H1 (cell line): Measurements from ENCODE around the gene CADM1. TPM values are rescaled to one million over a fixed set of nuclear protein-coding genes. Genes with fewer than 3 reads are reported as not detected.

ENCODE experiments used
- CTCF ChIA-PET: fragments of 300-600 bp; sonication (Branson Sonifier 250); formaldehyde crosslinking; loops from one replicate; lab custom pipeline; 2021; ENCODE audit not compliant: partially characterized antibody; lab: Charles Lee
- POLR2A ChIA-PET: fragments of 300-600 bp; sonication (Branson Sonifier 250); formaldehyde crosslinking; loops from one replicate; lab custom pipeline; 2021; ENCODE audit warnings: inconsistent platforms; ENCODE audit not compliant: partially characterized antibody; lab: Charles Lee
- DNase-seq, 2 experiments: peaks; one replicate each; pipeline versions ENCODE4 v3.0.0 to v3.0.0-alpha.2; 2010 to 2022; ENCODE audit warnings: low spot score in 2 of 2, low read depth in 1 of 2, mixed read lengths in 1 of 2
- FAIRE-seq: peaks from 2 replicates; lab custom pipeline; 2011; peaks lifted over from hg19 to GRCh38; lab: Jason Lieb, UNC
- H2AFZ ChIP-seq: 2 replicates; pipeline ENCODE4 v1.8.1; 2012; ENCODE audit warnings: low read length, inconsistent platforms
- H2AK5ac ChIP-seq: 2 replicates; pipeline ENCODE4 v1.6.1; 2013; ENCODE audit warnings: low read depth, low read length
- H2BK120ac ChIP-seq: replicated peaks from 2 replicates; pipeline ENCODE3; 2013; ENCODE audit warnings: low read depth, low read length, inconsistent platforms
- H2BK12ac ChIP-seq: 2 replicates; pipeline ENCODE4 v1.6.1; 2013; ENCODE audit warnings: low read depth, low read length
- H2BK15ac ChIP-seq: 2 replicates; pipeline ENCODE4 v1.6.1; 2013; ENCODE audit warnings: low read length
- H2BK20ac ChIP-seq: 2 replicates; pipeline ENCODE4 v1.6.1; 2013; ENCODE audit warnings: low read length
- H2BK5ac ChIP-seq: 2 replicates; pipeline ENCODE4 v1.6.1; 2013; ENCODE audit warnings: low read depth, low read length
- H3K14ac ChIP-seq: 2 replicates; pipeline ENCODE4 v1.6.1; 2013; ENCODE audit warnings: inconsistent platforms; ENCODE audit not compliant: insufficient read length
- H3K18ac ChIP-seq: 2 replicates; pipeline ENCODE4 v1.6.1; 2013; ENCODE audit warnings: low read length; ENCODE audit errors: extremely low read depth
- H3K23ac ChIP-seq: 2 replicates; pipeline ENCODE4 v1.6.1; 2013; ENCODE audit warnings: inconsistent platforms; ENCODE audit not compliant: insufficient read length
- H3K23me2 ChIP-seq: 2 replicates; pipeline ENCODE4 v1.6.1; 2013; ENCODE audit warnings: low read depth, low read length
- H3K27ac ChIP-seq: 2 replicates; pipeline ENCODE4 v1.6.1; 2011; ENCODE audit warnings: low read depth, low read length, inconsistent platforms
- H3K27me3 ChIP-seq, 4 experiments: replicated peaks in 1 of 4; 1 replicate in 1 of 4; 2 replicates in 3 of 4; pipeline versions ENCODE4 v1.6.1 to v1.8.1; 2011 to 2013; ENCODE audit warnings: low read length in 3 of 4, mild to moderate bottlenecking in 3 of 4, inconsistent platforms in 2 of 4, mixed read lengths in 2 of 4, moderate library complexity in 1 of 4; ENCODE audit not compliant: control insufficient read depth in 3 of 4, insufficient read depth in 3 of 4; ENCODE audit errors: extremely low read depth in 1 of 4
- H3K36me3 ChIP-seq, 4 experiments: 2 replicates each; pipeline versions ENCODE4 v1.6.1 to v1.8.1; 2011 to 2013; ENCODE audit warnings: mild to moderate bottlenecking in 4 of 4, low read length in 3 of 4, moderate library complexity in 2 of 4, control low read depth in 1 of 4, inconsistent platforms in 1 of 4; ENCODE audit not compliant: insufficient read depth in 4 of 4, control insufficient read depth in 2 of 4
- H3K4ac ChIP-seq: replicated peaks from 2 replicates; pipeline ENCODE3; 2013; ENCODE audit warnings: low read length, low read depth, mixed read lengths, inconsistent platforms; ENCODE audit not compliant: insufficient read length
- H3K4me1 ChIP-seq, 4 experiments: replicated peaks in 1 of 4; 1 replicate in 1 of 4; 2 replicates in 3 of 4; pipeline versions ENCODE4 v1.6.1 to v1.8.1; 2011 to 2013; ENCODE audit warnings: low read length in 3 of 4, inconsistent platforms in 2 of 4, mixed read lengths in 1 of 4; ENCODE audit not compliant: insufficient read depth in 4 of 4, control insufficient read depth in 3 of 4
- H3K4me2 ChIP-seq, 2 experiments: 2 replicates each; pipeline versions ENCODE4 v1.6.1 to v1.8.1; 2011 to 2013; ENCODE audit warnings: low read depth in 2 of 2, low read length in 2 of 2, control low read depth in 1 of 2, inconsistent platforms in 1 of 2, mild to moderate bottlenecking in 1 of 2; ENCODE audit not compliant: insufficient read depth in 1 of 2
- H3K4me3 ChIP-seq, 4 experiments: fragments of 200-600, 300-600 bp in 1 of 4; sonication (generic), shearing (Covaris generic), sonication (Bioruptor Twin) in 1 of 4; 2 replicates each; pipeline versions ENCODE4 v1.5.1 to v1.8.1; 2011 to 2016; ENCODE audit warnings: low read length in 4 of 4, low read depth in 3 of 4, control low read depth in 2 of 4, inconsistent platforms in 2 of 4, mild to moderate bottlenecking in 2 of 4, mixed read lengths in 1 of 4, moderate library complexity in 1 of 4; ENCODE audit not compliant: insufficient read depth in 2 of 4; ENCODE audit errors: extremely low read depth in 1 of 4
- H3K56ac ChIP-seq: replicated peaks from 2 replicates; pipeline ENCODE3; 2013; ENCODE audit warnings: low read depth, mild to moderate bottlenecking, mixed read lengths, low read length, inconsistent platforms; ENCODE audit not compliant: insufficient read length
- H3K79me1 ChIP-seq: 2 replicates; pipeline ENCODE4 v1.6.1; 2013; ENCODE audit warnings: low read depth, low read length, control low read depth
- H3K79me2 ChIP-seq, 2 experiments: 2 replicates each; pipeline versions ENCODE4 v1.6.1 to v1.8.1; 2012 to 2013; ENCODE audit warnings: low read length in 2 of 2, mild to moderate bottlenecking in 2 of 2, inconsistent platforms in 1 of 2; ENCODE audit not compliant: insufficient read depth in 2 of 2, control insufficient read depth in 1 of 2
- H3K9ac ChIP-seq, 4 experiments: replicated peaks in 1 of 4; 1 replicate in 1 of 4; 2 replicates in 3 of 4; pipeline versions ENCODE4 v1.6.1 to v1.8.1; 2011 to 2013; ENCODE audit warnings: low read depth in 3 of 4, low read length in 3 of 4, control low read depth in 2 of 4, mild to moderate bottlenecking in 2 of 4, moderate library complexity in 2 of 4, inconsistent platforms in 1 of 4; ENCODE audit errors: extremely low read depth in 1 of 4
- H3K9me3 ChIP-seq, 2 experiments: 2 replicates each; pipeline versions ENCODE4 v1.6.1 to v1.8.1; 2012 to 2013; ENCODE audit warnings: mild to moderate bottlenecking in 2 of 2, moderate library complexity in 2 of 2, control low read depth in 1 of 2, inconsistent platforms in 1 of 2, low read depth in 1 of 2, low read length in 1 of 2, mixed read lengths in 1 of 2; ENCODE audit not compliant: insufficient read depth in 2 of 2
- H4K20me1 ChIP-seq, 2 experiments: replicated peaks in 1 of 2; 2 replicates each; pipeline versions ENCODE3 to v1.8.1; 2011 to 2013; ENCODE audit warnings: inconsistent platforms in 2 of 2, low read length in 2 of 2, mild to moderate bottlenecking in 1 of 2; ENCODE audit not compliant: insufficient read depth in 2 of 2, control insufficient read depth in 1 of 2
- H4K5ac ChIP-seq: 2 replicates; pipeline ENCODE4 v1.6.1; 2013; ENCODE audit warnings: low read length, low read depth, mixed read lengths, inconsistent platforms; ENCODE audit not compliant: insufficient read length
- H4K8ac ChIP-seq: 2 replicates; pipeline ENCODE4 v1.8.0; 2013; ENCODE audit warnings: mild to moderate bottlenecking, moderate library complexity, low read length, inconsistent platforms; ENCODE audit not compliant: insufficient read depth; ENCODE audit errors: extremely low read depth
- H4K91ac ChIP-seq: replicated peaks from 2 replicates; pipeline ENCODE3; 2013; ENCODE audit warnings: low read length, mixed read lengths, inconsistent platforms; ENCODE audit not compliant: insufficient read length
- CBX8 ChIP-seq: fragments of 300-800, 300-1000 bp; sonication (generic); IDR thresholded peaks from 2 replicates; pipeline ENCODE4 v1.7.1; 2016; ENCODE audit warnings: low read depth, low read length, borderline replicate concordance
- HDAC2 ChIP-seq, 2 experiments: fragments of 300-600 bp in 1 of 2; sonication (generic) in 1 of 2; IDR thresholded peaks; 2 replicates each; pipeline ENCODE4 v1.6.1; 2011 to 2012; ENCODE audit warnings: low read depth in 2 of 2, low read length in 2 of 2, mild to moderate bottlenecking in 2 of 2, moderate library complexity in 2 of 2, borderline replicate concordance in 1 of 2, inconsistent platforms in 1 of 2
- JUN ChIP-seq: IDR thresholded peaks from 2 replicates; pipeline ENCODE4 v1.6.1; 2011; ENCODE audit warnings: low read depth, mild to moderate bottlenecking, improper control_type of control experiment, low read length
- KDM4A ChIP-seq: IDR thresholded peaks from one replicate; pipeline ENCODE4 v1.7.1; 2012; ENCODE audit warnings: low read depth, mild to moderate bottlenecking, moderate library complexity, low read length, inconsistent platforms; ENCODE audit not compliant: severe bottlenecking
- NRF1 ChIP-seq: IDR thresholded peaks from 2 replicates; pipeline ENCODE4 v1.6.1; 2011; ENCODE audit warnings: mild to moderate bottlenecking, low read depth, low read length, improper control_type of control experiment
- RFX5 ChIP-seq: IDR thresholded peaks from 2 replicates; pipeline ENCODE4 v1.6.1; 2011; ENCODE audit warnings: low read depth, low read length, improper control_type of control experiment, borderline replicate concordance
- SP2 ChIP-seq: IDR thresholded peaks from 2 replicates; pipeline ENCODE4 v1.6.1; 2012; ENCODE audit warnings: mild to moderate bottlenecking, low read length, inconsistent platforms
- SRF ChIP-seq: IDR thresholded peaks from 2 replicates; pipeline ENCODE4 v1.6.1; 2011; ENCODE audit warnings: mild to moderate bottlenecking, low read depth, low read length, moderate library complexity
- TEAD4 ChIP-seq: IDR thresholded peaks from 2 replicates; pipeline ENCODE4 v1.6.1; 2012; ENCODE audit warnings: low read depth, low read length, inconsistent platforms, mixed read lengths
- polyA plus RNA-seq, 7 experiments: library from polyadenylated mRNA; depleted of rRNA in 3 of 7; stranded (reverse) in 5 of 7; unstranded in 2 of 7; fragments of >200 nt in 5 of 7; fragments of 200-250 nt in 2 of 7; gene quantifications; 1 replicate in 5 of 7; 2 replicates in 1 of 7; 4 replicates in 1 of 7; pipeline versions ENCODE4 v1.2.1 to v1.2.3, GENCODE V29; 2011 to 2013; ENCODE audit warnings: missing spikeins in 2 of 7, mixed read lengths in 2 of 7
- total RNA-seq: library from RNA; stranded (reverse); fragmentation: NEBNext Ultra II Directional; extraction: Animal tissue kit (Norgen Biotek cat#: 25700); gene quantifications from 2 replicates; pipeline ENCODE4 v1.2.1, GENCODE V29; 2021
- TF ChIP-seq, protein P1 (sequence below): IDR thresholded peaks from 2 replicates; pipeline ENCODE4 v1.6.1; 2012; ENCODE audit warnings: inconsistent platforms
- TF ChIP-seq, protein P2 (sequence below): IDR thresholded peaks from 2 replicates; pipeline ENCODE4 v1.6.1; 2011; ENCODE audit warnings: low read length, improper control_type of control experiment
- TF ChIP-seq, protein P3 (sequence below): IDR thresholded peaks from 2 replicates; pipeline ENCODE4 v1.6.1; 2011; ENCODE audit warnings: low read depth, mild to moderate bottlenecking, low read length; ENCODE audit not compliant: insufficient read depth

The CADM1 gene
- total and polyA plus RNA-seq, 2 of the 8 experiments (the other 6 are each of a cell fraction or from before 2014, with no cell fraction given): 8.3 to 25.3 TPM

GRCh38 chr11:115257270-115257669 lies 246.9 kb downstream of the CADM1 start:
- no peak overlapping the region for H2AFZ ChIP-seq
- H2BK120ac ChIP-seq: no peak overlapping the region
- no peak overlapping the region for H2BK15ac ChIP-seq
- ChIA-PET POLR2A (interaction anchor here (0.6 kb wide), 1 partner anchor 203 kb away, joined by 3 read pairs; no protein-coding TSS in a partner anchor), CTCF (interaction anchor here (2.5 kb wide), 1 partner anchor 41 kb away, joined by 13 read pairs; no protein-coding TSS in a partner anchor)
- no peak overlapping the region for H3K9ac ChIP-seq
- H4K91ac ChIP-seq: no peak overlapping the region
- H3K56ac ChIP-seq: no peak overlapping the region
- H2BK20ac ChIP-seq: no peak overlapping the region
- H3K9me3 ChIP-seq: no peaks in the 10 kb centered on the region
- H3K27ac ChIP-seq: no peak overlapping the region
- no peak overlapping the region for H3K4ac ChIP-seq
- no peak overlapping the region for H2AK5ac ChIP-seq
- no peak overlapping the region for H3K18ac ChIP-seq
- no peaks in the 10 kb centered on the region for H3K27me3 ChIP-seq
- H3K23me2 ChIP-seq: no peaks in the 10 kb centered on the region; the same call in 1 of the 2 replicates
- no peaks in the 10 kb centered on the region for H3K36me3 ChIP-seq
- DNase-seq (no peak), FAIRE-seq (no peak)
- H4K8ac ChIP-seq: no peak overlapping the region
- no peaks in the 10 kb centered on the region for H4K20me1 ChIP-seq
- no peak overlapping the region for H2BK5ac ChIP-seq
- H3K4me3 ChIP-seq: no peak overlapping the region
- H3K4me2 ChIP-seq: no peak overlapping the region
- H3K14ac ChIP-seq: no peak overlapping the region
- no peak overlapping the region for H3K23ac ChIP-seq
- no peaks in the 10 kb centered on the region for H3K79me1 ChIP-seq
- no peak overlapping the region for H4K5ac ChIP-seq
- peaks cover 0 to 16% (median 5%) of the 10 kb centered on the region in 4 experiments; a peak in 5 of 7 replicates for H3K4me1 ChIP-seq
- H3K79me2 ChIP-seq: no peaks in the 10 kb centered on the region
- H2BK12ac ChIP-seq: no peak overlapping the region
- TF ChIP-seq, protein P1, sequence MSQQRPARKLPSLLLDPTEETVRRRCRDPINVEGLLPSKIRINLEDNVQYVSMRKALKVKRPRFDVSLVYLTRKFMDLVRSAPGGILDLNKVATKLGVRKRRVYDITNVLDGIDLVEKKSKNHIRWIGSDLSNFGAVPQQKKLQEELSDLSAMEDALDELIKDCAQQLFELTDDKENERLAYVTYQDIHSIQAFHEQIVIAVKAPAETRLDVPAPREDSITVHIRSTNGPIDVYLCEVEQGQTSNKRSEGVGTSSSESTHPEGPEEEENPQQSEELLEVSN: no peak
- no peak for TF ChIP-seq RFX5
- TF ChIP-seq, protein P2, sequence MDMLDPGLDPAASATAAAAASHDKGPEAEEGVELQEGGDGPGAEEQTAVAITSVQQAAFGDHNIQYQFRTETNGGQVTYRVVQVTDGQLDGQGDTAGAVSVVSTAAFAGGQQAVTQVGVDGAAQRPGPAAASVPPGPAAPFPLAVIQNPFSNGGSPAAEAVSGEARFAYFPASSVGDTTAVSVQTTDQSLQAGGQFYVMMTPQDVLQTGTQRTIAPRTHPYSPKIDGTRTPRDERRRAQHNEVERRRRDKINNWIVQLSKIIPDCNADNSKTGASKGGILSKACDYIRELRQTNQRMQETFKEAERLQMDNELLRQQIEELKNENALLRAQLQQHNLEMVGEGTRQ: no peak
- no peak for TF ChIP-seq SP2
- no peak for TF ChIP-seq KDM4A
- TF ChIP-seq NRF1: no peak
- no peak for TF ChIP-seq TEAD4
- no peak for TF ChIP-seq SRF
- TF ChIP-seq, protein P3, sequence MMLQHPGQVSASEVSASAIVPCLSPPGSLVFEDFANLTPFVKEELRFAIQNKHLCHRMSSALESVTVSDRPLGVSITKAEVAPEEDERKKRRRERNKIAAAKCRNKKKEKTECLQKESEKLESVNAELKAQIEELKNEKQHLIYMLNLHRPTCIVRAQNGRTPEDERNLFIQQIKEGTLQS: no peak
- TF ChIP-seq HDAC2 (IDR thresholded peaks at IDR 0.05; ENCODE audit: borderline replicate concordance in 1 of 2, low read depth in 2 of 2, low read length in 2 of 2): no peak
- TF ChIP-seq JUN: no peak
- no peak for TF ChIP-seq CBX8
